GM13977 (cell line): Measurements from ENCODE around the gene MEGF11.
A peak's percentile ranks its signal among the peaks of the same experiment; 100 is the strongest.

Experiments
- DNase-seq: peaks from one replicate; pipeline ENCODE4 v3.0.0; 2012; ENCODE audit warnings: low spot score
- CTCF ChIP-seq: IDR thresholded peaks from 2 replicates; pipeline ENCODE4 v1.5.1; 2012; ENCODE audit warnings: mild to moderate bottlenecking, control low read depth; ENCODE audit not compliant: insufficient read depth; ENCODE audit errors: extremely low read depth, missing control alignments
- in situ Hi-C: fragments of 300-500 bp; cut with MboI; formaldehyde crosslinking; loops from one replicate; pipeline ENCODE4 v1.12.0; 2022; ENCODE audit warnings: low sequenced_read_pairs, low pct_unique_long_range_greater_than_20kb, mixed read lengths, inconsistent platforms; ENCODE audit not compliant: unreplicated experiment

Gene MEGF11

GRCh38 chr15:66293419-66294156 lies 40.0 kb upstream of the MEGF11 start, which contains the start of gene DIS3L:
Gene DIS3L, plus strand, starts transcription at chr15:66293568. Its CDS starts 29 bp downstream, at chr15:66293597.
- TF ChIP-seq CTCF, result peak; percentile 10
- in situ Hi-C loops, result no loop called here

GRCh38 chr15:66292571-66293418 lies 39.2 kb upstream of the MEGF11 start:
- DNase-seq, result no peak
- TF ChIP-seq CTCF, result no peak
- in situ Hi-C loops, result no loop called here

More at GRCh38 chr15:66293419-66294156, 40.0 kb upstream of the MEGF11 start, which contains the start of gene DIS3L:
- peak; percentile 87 for DNase-seq

- TF ChIP-seq CTCF, result no peak
- DNase-seq, result no peak
- in situ Hi-C loops, result no loop called here
These were observed 38.4 kb upstream of the MEGF11 start for GRCh38 chr15:66291816-66292570.

GRCh38 chr15:66290518-66290917 lies 37.0 kb upstream of the MEGF11 start:
- in situ Hi-C loops, result no loop called here
- no peak for DNase-seq
- no peak for TF ChIP-seq CTCF

GRCh38 chr15:66290007-66290406 lies 36.5 kb upstream of the MEGF11 start:
- in situ Hi-C loops, result no loop called here
- DNase-seq, result no peak
- TF ChIP-seq CTCF, result no peak

- DNase-seq, result no peak
- in situ Hi-C loops, result no loop called here
- no peak for TF ChIP-seq CTCF
These were observed 35.1 kb upstream of the MEGF11 start for GRCh38 chr15:66288551-66289185.
